Endothelial cell of umbilical vein (primary cell): Measurements from ENCODE around the gene LAG3.

Experiments
- EZH2 ChIP-seq: IDR thresholded peaks from 2 replicates; pipeline ENCODE4 v1.6.1; 2012; ENCODE audit warnings: borderline replicate concordance, low read depth, mild to moderate bottlenecking, moderate library complexity, low read length, inconsistent platforms; ENCODE audit not compliant: severe bottlenecking
- JUN ChIP-seq: IDR thresholded peaks from 2 replicates; pipeline ENCODE4 v1.6.1; 2011; ENCODE audit warnings: borderline replicate concordance, low read depth; ENCODE audit not compliant: insufficient read length, insufficient read depth
- POLR2A ChIP-seq: IDR thresholded peaks from 2 replicates; pipeline ENCODE4 v1.6.1; 2012; ENCODE audit warnings: low read depth, mild to moderate bottlenecking, control low read depth, low read length
- POLR2AphosphoS5 ChIP-seq: IDR thresholded peaks from 2 replicates; pipeline ENCODE4 v1.6.1; 2012; ENCODE audit warnings: low read depth, mild to moderate bottlenecking, control low read depth, low read length, moderate library complexity; ENCODE audit not compliant: insufficient read depth
- TF ChIP-seq, protein P1 (sequence below), 2 donors: IDR thresholded peaks; 1 replicate in 1 of 2; 2 replicates in 1 of 2; pipeline ENCODE4 v1.5.1; 2011; ENCODE audit warnings: low read length in 2 of 2, mild to moderate bottlenecking in 2 of 2, moderate library complexity in 2 of 2, control low read depth in 1 of 2, inconsistent platforms in 1 of 2, low read depth in 1 of 2; ENCODE audit not compliant: insufficient read depth in 1 of 2; ENCODE audit errors: extremely low read depth in 1 of 2

DNA sequence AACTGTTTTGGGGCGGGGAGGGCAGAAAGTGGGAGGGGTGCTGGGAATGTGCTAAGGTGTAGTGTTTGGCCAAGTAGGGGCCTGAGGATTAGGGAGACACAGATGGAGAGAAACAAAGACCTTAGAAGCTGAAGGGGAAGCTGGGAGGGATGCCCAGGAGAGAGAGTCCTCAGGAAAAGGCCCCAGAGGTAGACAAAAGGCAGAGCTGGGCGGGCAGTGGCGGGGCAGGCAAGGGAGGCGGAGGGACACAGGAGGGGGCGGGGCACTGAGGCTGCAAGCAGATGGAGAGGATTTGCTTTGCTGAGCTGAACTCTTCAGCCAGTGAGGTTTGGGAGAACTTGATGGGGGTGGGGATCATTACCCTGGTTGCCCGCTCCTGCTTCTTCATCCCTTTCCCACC, 3.3 kb upstream of the LAG3 start:
- TF ChIP-seq, protein P1, sequence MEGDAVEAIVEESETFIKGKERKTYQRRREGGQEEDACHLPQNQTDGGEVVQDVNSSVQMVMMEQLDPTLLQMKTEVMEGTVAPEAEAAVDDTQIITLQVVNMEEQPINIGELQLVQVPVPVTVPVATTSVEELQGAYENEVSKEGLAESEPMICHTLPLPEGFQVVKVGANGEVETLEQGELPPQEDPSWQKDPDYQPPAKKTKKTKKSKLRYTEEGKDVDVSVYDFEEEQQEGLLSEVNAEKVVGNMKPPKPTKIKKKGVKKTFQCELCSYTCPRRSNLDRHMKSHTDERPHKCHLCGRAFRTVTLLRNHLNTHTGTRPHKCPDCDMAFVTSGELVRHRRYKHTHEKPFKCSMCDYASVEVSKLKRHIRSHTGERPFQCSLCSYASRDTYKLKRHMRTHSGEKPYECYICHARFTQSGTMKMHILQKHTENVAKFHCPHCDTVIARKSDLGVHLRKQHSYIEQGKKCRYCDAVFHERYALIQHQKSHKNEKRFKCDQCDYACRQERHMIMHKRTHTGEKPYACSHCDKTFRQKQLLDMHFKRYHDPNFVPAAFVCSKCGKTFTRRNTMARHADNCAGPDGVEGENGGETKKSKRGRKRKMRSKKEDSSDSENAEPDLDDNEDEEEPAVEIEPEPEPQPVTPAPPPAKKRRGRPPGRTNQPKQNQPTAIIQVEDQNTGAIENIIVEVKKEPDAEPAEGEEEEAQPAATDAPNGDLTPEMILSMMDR (IDR thresholded peaks at IDR 0.05; ENCODE audit: extremely low read depth in 1 of 2, insufficient read depth in 1 of 2, low read depth in 1 of 2, low read length in 2 of 2): no peak
- TF ChIP-seq POLR2AphosphoS5 (no peak), POLR2A (no peak), EZH2 (no peak), JUN (no peak)
